ENCODE results near the gene GABPB2.
A peak's percentile ranks its signal among the peaks of the same experiment; 100 is the strongest.

GABPB2 gene

DNA sequence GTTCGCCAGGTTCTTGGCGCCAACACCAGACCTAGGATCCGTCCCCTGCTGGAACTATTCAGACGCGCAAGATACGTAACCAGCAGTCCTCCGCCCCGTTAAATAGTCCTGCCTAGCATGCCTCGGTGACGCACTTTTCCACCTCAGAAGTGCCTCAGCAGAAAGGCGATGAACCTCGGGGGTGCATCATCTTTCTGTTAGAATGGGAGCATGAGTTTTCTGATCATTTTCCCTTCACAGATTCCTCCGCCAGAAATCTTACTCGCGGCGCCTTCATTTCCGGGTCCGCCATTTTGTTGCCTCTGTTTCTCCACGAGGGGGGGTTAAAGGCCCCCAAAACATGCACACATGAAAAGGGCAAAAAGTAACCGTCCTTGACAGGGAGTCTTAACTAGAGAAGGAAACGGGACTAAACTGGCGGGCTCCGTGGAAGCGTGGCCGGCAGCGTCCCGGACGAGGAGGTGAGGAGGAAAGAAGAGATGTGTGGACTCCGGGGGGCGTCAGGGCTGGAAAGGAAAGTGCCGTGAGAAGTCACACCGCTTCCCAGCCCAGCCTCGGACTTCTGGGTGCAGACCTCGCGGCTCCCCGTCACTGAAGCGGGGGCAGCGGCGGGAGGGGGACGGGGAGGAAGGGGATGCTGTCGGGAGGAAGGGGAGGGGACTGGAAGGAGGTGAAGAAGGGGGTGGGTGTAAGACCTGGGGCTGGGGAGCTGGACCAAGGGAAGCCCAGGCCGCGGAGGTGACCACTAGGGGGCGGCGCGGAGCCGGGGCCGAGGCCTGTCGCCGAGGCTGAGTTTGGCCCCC lies at the start of gene GABPB2:
Gene GABPB2, plus strand, starts transcription at position 288 of the 803 bp plus-strand sequence. CDS start 17,429 bp downstream, outside the sequence.
- peak; percentile 90 for DNase-seq

- peak; percentile 95 for DNase-seq
Observed at GRCh38 chr1:151024540-151025146, 45.9 kb upstream of the GABPB2 start.

- no peak for DNase-seq
Observed at GRCh38 chr1:151026460-151026859, 44.1 kb upstream of the GABPB2 start.

GRCh38 chr1:151032164-151032563 lies 38.4 kb upstream of the GABPB2 start:
- no peak for DNase-seq

DNA sequence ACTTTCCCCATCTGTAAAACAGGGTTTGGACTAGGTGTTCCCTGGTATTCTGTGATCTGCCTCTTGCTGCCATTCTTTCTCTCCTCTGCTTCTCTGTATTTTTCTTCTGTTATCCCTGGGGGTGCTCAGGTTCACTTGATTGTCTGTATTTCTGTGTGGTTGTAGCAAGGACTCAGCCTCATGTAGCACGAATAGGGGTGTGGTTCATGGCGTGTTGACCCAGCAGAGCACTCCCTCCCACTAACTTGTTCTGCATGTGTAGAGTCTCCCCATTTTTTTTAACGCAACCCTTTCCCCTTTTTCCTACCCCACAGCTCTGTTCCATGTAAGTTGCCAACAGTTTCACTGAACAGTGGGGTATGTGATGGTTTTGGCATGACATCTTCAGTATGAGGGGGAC lies 35.4 kb upstream of the GABPB2 start:
- DNase-seq: no peak

DNA sequence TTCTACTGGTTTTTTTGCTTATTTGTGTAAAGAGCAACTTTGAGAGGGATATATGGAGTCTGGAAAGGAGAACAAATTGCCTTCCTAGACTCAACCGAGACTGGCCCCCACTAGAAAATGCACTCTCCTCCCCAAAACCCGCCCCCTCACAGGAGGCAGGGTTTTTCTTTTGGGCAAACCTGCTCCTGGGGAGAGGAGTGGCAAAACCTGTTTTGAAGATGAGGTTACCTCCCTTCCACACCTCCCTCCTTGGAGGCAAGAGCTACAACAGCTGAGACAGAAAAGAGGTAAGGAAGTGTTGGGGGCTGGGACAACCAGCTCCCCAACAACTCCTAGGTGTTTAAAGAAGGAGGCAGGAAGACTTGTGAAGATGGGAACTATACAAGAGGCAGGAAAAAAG lies 34.2 kb upstream of the GABPB2 start, which contains the start of gene BNIPL:
Gene BNIPL, plus strand, starts transcription at position 231 of the 400 bp plus-strand sequence. Its CDS starts 140 bp downstream, at position 371.
- DNase-seq: no peak

GRCh38 chr1:151037032-151037431 lies 33.5 kb upstream of the GABPB2 start:
- DNase-seq: no peak

DNA sequence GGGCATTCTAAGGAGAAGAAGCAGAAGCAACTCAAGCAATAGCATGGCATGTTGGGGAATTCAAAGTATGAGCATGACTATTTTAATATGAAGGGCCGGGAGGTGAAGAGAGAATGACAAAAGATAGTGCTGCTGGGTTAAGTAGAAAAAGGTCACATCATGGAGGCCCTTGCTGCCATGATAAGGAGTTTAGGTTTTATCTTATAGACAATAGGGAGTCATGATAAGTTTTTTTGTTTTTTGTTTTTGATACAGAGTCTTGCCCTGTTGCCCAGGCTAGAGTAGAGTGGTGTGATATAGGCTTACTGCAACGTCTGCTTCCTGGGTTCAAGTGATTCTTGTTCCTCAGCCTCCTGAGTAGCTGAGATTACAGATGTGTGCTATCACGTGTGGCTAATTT lies 31.0 kb upstream of the GABPB2 start:
- DNase-seq: no peak

DNA sequence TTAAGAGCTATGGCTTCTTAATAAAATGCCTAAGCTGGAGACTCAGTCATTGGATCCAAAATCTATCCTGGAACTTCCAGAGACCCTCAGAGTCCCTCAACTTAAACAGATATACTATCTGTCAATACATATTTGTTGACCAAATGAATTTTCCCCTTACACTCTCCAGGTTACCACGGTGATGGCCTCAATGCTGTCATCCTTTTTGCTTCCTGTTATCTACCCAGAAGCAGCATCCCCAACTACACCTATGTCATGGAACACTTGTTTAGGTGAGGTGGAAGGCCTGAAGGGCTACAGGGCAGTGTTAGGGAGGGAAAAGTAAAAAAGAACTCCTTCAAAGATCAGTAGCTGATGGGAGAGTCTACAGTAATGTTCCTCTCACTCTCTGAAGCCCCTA lies 27.4 kb upstream of the GABPB2 start:
- DNase-seq: no peak

DNA sequence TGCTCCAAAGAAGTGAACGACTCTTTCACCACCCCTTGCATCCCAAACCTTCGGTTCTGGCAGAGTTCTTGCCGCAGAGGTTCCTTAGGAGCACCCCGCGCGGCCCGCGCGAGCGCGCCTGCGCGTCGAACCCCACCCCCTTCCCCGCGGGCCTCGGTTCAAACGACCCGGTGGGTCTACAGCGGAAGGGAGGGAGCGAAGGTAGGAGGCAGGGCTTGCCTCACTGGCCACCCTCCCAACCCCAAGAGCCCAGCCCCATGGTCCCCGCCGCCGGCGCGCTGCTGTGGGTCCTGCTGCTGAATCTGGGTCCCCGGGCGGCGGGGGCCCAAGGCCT lies 23.0 kb upstream of the GABPB2 start, which contains the start of gene C1orf56:
Gene C1orf56, plus strand, starts transcription at position 161 of the 334 bp plus-strand sequence. Its CDS starts 97 bp downstream, at position 258.
- DNase-seq: peak; percentile 76

DNA sequence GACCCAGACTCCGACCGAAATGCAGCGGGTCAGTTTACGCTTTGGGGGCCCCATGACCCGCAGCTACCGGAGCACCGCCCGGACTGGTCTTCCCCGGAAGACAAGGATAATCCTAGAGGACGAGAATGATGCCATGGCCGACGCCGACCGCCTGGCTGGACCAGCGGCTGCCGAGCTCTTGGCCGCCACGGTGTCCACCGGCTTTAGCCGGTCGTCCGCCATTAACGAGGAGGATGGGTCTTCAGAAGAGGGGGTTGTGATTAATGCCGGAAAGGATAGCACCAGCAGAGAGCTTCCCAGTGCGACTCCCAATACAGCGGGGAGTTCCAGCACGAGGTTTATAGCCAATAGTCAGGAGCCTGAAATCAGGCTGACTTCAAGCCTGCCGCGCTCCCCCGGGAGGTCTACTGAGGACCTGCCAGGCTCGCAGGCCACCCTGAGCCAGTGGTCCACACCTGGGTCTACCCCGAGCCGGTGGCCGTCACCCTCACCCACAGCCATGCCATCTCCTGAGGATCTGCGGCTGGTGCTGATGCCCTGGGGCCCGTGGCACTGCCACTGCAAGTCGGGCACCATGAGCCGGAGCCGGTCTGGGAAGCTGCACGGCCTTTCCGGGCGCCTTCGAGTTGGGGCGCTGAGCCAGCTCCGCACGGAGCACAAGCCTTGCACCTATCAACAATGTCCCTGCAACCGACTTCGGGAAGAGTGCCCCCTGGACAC lies 22.5 kb upstream of the GABPB2 start:
- peak; percentile 70 for DNase-seq

DNA sequence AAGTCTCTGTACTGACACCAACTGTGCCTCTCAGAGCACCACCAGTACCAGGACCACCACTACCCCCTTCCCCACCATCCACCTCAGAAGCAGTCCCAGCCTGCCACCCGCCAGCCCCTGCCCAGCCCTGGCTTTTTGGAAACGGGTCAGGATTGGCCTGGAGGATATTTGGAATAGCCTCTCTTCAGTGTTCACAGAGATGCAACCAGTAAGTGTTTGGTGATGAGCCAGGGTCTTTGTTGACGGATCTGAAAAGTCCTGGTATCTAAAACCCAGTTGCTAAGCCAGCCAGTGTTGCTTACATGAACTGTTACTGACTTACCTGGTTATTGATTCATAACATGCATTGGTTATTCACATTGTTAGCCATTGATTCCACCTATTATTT lies 21.9 kb upstream of the GABPB2 start:
- DNase-seq: no peak

- no peak for DNase-seq
Observed at GRCh38 chr1:151049458-151049857, 21.1 kb upstream of the GABPB2 start.

- DNase-seq: no peak
Observed at GRCh38 chr1:151050051-151050688, 20.4 kb upstream of the GABPB2 start.

GRCh38 chr1:151051356-151052009 lies 19.1 kb upstream of the GABPB2 start:
- DNase-seq: no peak

- DNase-seq: no peak
Observed at GRCh38 chr1:151054971-151055547, 15.5 kb upstream of the GABPB2 start.

GRCh38 chr1:151055581-151055980 lies 15.0 kb upstream of the GABPB2 start:
- peak; percentile 27 for DNase-seq

- DNase-seq: peak; percentile 55
Observed at GRCh38 chr1:151056149-151056548, 14.4 kb upstream of the GABPB2 start.

DNA sequence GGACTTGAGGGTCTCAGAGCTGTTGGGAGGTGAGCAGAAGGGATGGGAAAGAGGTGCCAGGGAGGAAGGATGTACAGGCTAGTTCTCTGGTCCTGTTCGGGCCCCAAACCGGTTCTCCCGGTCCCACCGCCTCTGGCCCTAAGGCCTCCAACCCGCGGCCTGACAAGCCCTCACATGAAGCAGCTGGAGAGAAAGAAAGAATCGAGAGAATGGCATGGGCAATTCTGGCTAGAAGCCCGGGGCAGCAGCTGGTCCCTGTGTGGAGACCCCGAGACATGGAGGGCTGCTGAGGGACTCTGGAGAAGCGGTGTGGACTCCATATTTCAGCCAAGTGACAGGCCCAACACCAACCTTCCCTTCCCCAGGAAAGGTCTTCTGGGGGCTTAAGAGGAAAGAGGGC lies 11.9 kb upstream of the GABPB2 start:
- no peak for DNase-seq

DNA sequence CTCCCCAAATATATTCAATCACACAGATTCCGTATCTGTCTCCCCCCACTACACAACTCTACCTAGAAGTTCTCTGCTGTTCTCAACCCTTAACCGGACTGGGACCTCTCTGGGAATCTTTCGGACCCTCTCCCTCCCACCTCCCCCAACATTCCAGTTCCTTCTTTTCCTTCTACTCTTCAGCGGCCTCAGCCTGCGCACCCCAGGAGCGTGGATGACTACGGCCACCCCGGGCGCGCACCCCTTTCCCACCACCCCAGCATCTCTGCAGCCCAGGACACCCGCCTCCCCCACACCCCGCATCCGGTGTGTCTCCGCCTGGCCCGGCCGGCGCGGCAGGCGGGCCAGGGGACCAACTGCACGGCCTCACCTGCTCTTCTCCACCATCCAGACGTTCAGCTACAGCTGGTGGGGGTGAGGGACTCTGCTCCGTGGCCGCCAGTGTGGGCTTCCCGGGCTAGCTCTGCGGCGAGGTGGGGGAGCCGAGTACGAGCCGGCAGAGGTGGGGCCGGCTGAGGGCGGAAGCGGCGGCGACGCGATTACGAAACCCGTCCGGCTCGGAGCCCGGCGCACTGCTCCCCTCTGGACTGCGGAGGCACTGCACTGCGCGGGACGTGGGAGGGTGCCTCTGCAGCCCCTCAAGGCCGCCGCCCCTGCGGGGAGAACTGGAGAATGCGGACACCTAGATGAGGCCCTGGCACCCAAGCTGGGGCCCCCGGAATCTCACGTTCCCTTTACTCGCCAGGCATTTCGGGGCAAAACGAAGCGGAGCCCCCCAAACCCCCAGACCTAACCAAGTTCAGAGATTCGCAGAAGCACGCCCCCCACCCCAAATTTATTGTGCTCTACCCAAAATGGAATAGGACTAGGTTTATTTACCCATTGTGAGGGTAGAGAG lies 11.2 kb upstream of the GABPB2 start, which contains the start of gene CDC42SE1:
Gene CDC42SE1, minus strand, starts transcription at position 514 of the 898 bp plus-strand sequence. CDS start 3,892 bp downstream, outside the sequence.
- peak; percentile 87 for DNase-seq
